ENCODE data around the gene TBCE.
"Not testable (repeated sequence)": the region's sequence is repeated elsewhere in the genome, so short reads cannot be mapped to it uniquely, and the experiment has no call there.

Gene TBCE

GRCh38 chr1:235457856-235458255, 90.6 kb downstream of the TBCE start:
- DNase-seq = not testable (repeated sequence)

- no peak for DNase-seq
These were observed 93.5 kb downstream of the TBCE start for GRCh38 chr1:235460770-235461169.

GRCh38 chr1:235461954-235462353, 94.7 kb downstream of the TBCE start:
- no peak for DNase-seq

GRCh38 chr1:235462832-235463231, 95.6 kb downstream of the TBCE start:
- not testable (repeated sequence) for DNase-seq

GRCh38 chr1:235465066-235465465, 97.8 kb downstream of the TBCE start:
- no peak for DNase-seq

- DNase-seq = no peak
These were observed 100.8 kb downstream of the TBCE start for GRCh38 chr1:235468004-235468403.

- DNase-seq = no peak
These were observed 101.7 kb downstream of the TBCE start for GRCh38 chr1:235468970-235469369.

GRCh38 chr1:235469897-235470296, 102.7 kb downstream of the TBCE start:
- not testable (repeated sequence) for DNase-seq

GRCh38 chr1:235470741-235471439, 103.7 kb downstream of the TBCE start:
- DNase-seq = no peak

GRCh38 chr1:235473806-235474205, 106.6 kb downstream of the TBCE start:
- DNase-seq = no peak

GRCh38 chr1:235483090-235483489, 115.9 kb downstream of the TBCE start:
- no peak for DNase-seq

GRCh38 chr1:235485558-235485957, 118.3 kb downstream of the TBCE start:
- no peak for DNase-seq

GRCh38 chr1:235486321-235486720, 119.1 kb downstream of the TBCE start:
- no peak for DNase-seq

- DNase-seq = no peak
These were observed 124.4 kb downstream of the TBCE start for GRCh38 chr1:235491644-235492043.

GRCh38 chr1:235494531-235494930, 127.3 kb downstream of the TBCE start:
- no peak for DNase-seq

GRCh38 chr1:235495030-235495429, 127.8 kb downstream of the TBCE start:
- no peak for DNase-seq

GRCh38 chr1:235495551-235495950, 128.3 kb downstream of the TBCE start:
- no peak for DNase-seq

- no peak for DNase-seq
These were observed 133.8 kb downstream of the TBCE start for GRCh38 chr1:235500971-235501540.

All from NCI-H1694 treated with DMSO at 0.1 percent for 48 hours (cell line).